Fibroblast of the aortic adventitia (primary cell): ENCODE data around the gene ZFYVE26. TPM values are rescaled to one million over a fixed set of nuclear protein-coding genes. Genes with fewer than 3 reads are reported as not detected.
A peak's percentile ranks its signal among the peaks of the same experiment; 100 is the strongest.
"Not testable (repeated sequence)": the region's sequence is repeated elsewhere in the genome, so short reads cannot be mapped to it uniquely, and the experiment has no call there.

Experiments
- DNase-seq: peaks from one replicate; pipeline ENCODE4 v3.0.0-alpha.2; 2010; ENCODE audit warnings: low read depth
- H3K4me3 ChIP-seq: 2 replicates; pipeline ENCODE4 v1.5.1; 2011; ENCODE audit warnings: low read depth, mild to moderate bottlenecking, control low read depth, low read length, moderate library complexity
- CTCF ChIP-seq: IDR thresholded peaks from 2 replicates; pipeline ENCODE4 v1.5.1; 2011; ENCODE audit warnings: mild to moderate bottlenecking, low read length, control low read depth, inconsistent platforms; ENCODE audit not compliant: insufficient read depth
- total RNA-seq: library from RNA; depleted of rRNA; stranded (reverse); fragments of >200 nt; gene quantifications from 2 replicates; pipeline ENCODE4 v1.2.3, GENCODE V29; 2012; ENCODE audit warnings: low replicate concordance

Gene ZFYVE26
- total RNA-seq, 1 donor = 30.8 TPM

- TF ChIP-seq CTCF = no peak
- no peak overlapping the region for H3K4me3 ChIP-seq
- no peak for DNase-seq
These were observed 88.1 kb downstream of the ZFYVE26 start for GRCh38 chr14:67728258-67728657.

- DNase-seq = no peak
These were observed 89.0 kb downstream of the ZFYVE26 start for GRCh38 chr14:67727361-67727760.

GRCh38 chr14:67725171-67725570 lies 91.2 kb downstream of the ZFYVE26 start:
- no peak for TF ChIP-seq CTCF

More at GRCh38 chr14:67727361-67727760, 89.0 kb downstream of the ZFYVE26 start:
- H3K4me3 ChIP-seq = no peak overlapping the region
- TF ChIP-seq CTCF = no peak

GRCh38 chr14:67722293-67722692 lies 94.1 kb downstream of the ZFYVE26 start:
- TF ChIP-seq CTCF = no peak
- no peak overlapping the region for H3K4me3 ChIP-seq
- peak; percentile 81 for DNase-seq

More at GRCh38 chr14:67725171-67725570, 91.2 kb downstream of the ZFYVE26 start:
- no peak for DNase-seq
- H3K4me3 ChIP-seq = no peak overlapping the region

- no peak overlapping the region for H3K4me3 ChIP-seq
- no peak for TF ChIP-seq CTCF
- no peak for DNase-seq
These were observed 94.5 kb downstream of the ZFYVE26 start for GRCh38 chr14:67721875-67722274.

GRCh38 chr14:67719866-67720265 lies 96.5 kb downstream of the ZFYVE26 start:
- no peak overlapping the region for H3K4me3 ChIP-seq
- no peak for TF ChIP-seq CTCF
- DNase-seq = no peak

- not testable (repeated sequence) for DNase-seq, H3K4me3 ChIP-seq
These were observed 97.0 kb downstream of the ZFYVE26 start for GRCh38 chr14:67719385-67719784.
